Pancreas (tissue), 10 donors: ENCODE measurements around the gene RNF14. TPM values are rescaled to one million over a fixed set of nuclear protein-coding genes. Genes with fewer than 3 reads are reported as not detected.
A peak's percentile ranks its signal among the peaks of the same experiment; 100 is the strongest.

ENCODE experiments used
- ATAC-seq, 4 donors: fragments of 200-7000 bp; cut with Tn5 transposase; one replicate each; pipeline versions ENCODE4 v1.8.0 to v1.9.1; 2020; ENCODE audit warnings: mild to moderate bottlenecking in 4 of 4, moderate library complexity in 4 of 4
- DNase-seq, 6 donors: peaks; one replicate each; pipeline ENCODE4 v3.0.0-alpha.2; 2020
- FAIRE-seq: peaks from 2 replicates; lab custom pipeline; 2012; peaks lifted over from hg19 to GRCh38; lab: Jason Lieb, UNC
- H3K27ac ChIP-seq, 4 donors: fragments of 200-600 bp; sonication (generic); 1 replicate in 3 of 4; 2 replicates in 1 of 4; pipeline versions ENCODE4 v1.5.0 to v1.8.0; 2020
- H3K27me3 ChIP-seq, 4 donors: fragments of 200-600 bp; one replicate each; pipeline ENCODE4 v1.8.0; 2021
- H3K36me3 ChIP-seq, 3 donors: fragments of 200-600 bp; sonication (generic) in 1 of 3; one replicate each; pipeline versions ENCODE4 v1.5.0 to v1.8.0; 2020 to 2021
- H3K4me1 ChIP-seq, 3 donors: fragments of 200-600 bp; one replicate each; pipeline ENCODE4 v1.8.0; 2021
- H3K4me3 ChIP-seq, 4 donors: fragments of 200-600 bp; sonication (generic) in 2 of 4; one replicate each; pipeline versions ENCODE4 v1.5.0 to v1.8.0; 2020 to 2021
- H3K9me3 ChIP-seq, 4 donors: fragments of 200-600 bp; one replicate each; pipeline ENCODE4 v1.8.0; 2021
- WGBS, 2 donors: extraction: QIAGEN DNeasy Blood & Tissue Kit; methylation state at CpG; one replicate each; pipeline ENCODE4 v1.1.7; 2013; 5-methylcytosine and 5-hydroxymethylcytosine counted together
- intact Hi-C, 3 donors: fragments of 100-400 bp; cut with DNase I; formaldehyde crosslinking; loops; one replicate each; pipeline versions ENCODE4 v1.11.1 to v1.14.2; 2022
- polyA plus RNA-seq, 2 donors: library from polyadenylated mRNA; stranded (reverse); fragments of 200-250 nt; gene quantifications; one replicate each; pipeline ENCODE4 v1.2.3, GENCODE V29; 2013
- total RNA-seq, 6 donors: library from RNA; stranded (reverse); fragmentation: NEBNext Ultra II Directional in 4 of 6; extraction: Animal tissue kit (Norgen Biotek cat#: 25700) in 4 of 6; gene quantifications; one replicate each; pipeline versions ENCODE4 v1.2.1 to v1.2.4, GENCODE V29; 2021 to 2023
- TF ChIP-seq, protein P1 (sequence below), 4 donors: fragments of 200-600 bp; sonication (generic) in 3 of 4; IDR thresholded peaks; one replicate each; pipeline versions ENCODE4 v1.5.0 to v1.8.0; 2021; ENCODE audit warnings: antibody characterized with exemption in 4 of 4
- donor health status: healthy with polysubstance abuse.
- donor health status: DM: no; HTN: no; CAD: no; lungs with moderate emphysema.
- donor health status: DM: no; HTN: no; CAD: no.
- donor health status: control.
- donor health status: control.
- donor health status: Bipolar disorder and iron deficiency.
- donor health status: DM: yes; HTN: yes; CAD: no.
- donor health status: DM: no; HTN: no; CAD: no.
- donor health status: DM: no; HTN: no; CAD: no.
- donor health status: DM: yes; HTN: yes; CAD: no.

The RNF14 gene
- total and polyA plus RNA-seq, 8 donors = 7.8 to 30.4 (median 19.8) TPM

DNA sequence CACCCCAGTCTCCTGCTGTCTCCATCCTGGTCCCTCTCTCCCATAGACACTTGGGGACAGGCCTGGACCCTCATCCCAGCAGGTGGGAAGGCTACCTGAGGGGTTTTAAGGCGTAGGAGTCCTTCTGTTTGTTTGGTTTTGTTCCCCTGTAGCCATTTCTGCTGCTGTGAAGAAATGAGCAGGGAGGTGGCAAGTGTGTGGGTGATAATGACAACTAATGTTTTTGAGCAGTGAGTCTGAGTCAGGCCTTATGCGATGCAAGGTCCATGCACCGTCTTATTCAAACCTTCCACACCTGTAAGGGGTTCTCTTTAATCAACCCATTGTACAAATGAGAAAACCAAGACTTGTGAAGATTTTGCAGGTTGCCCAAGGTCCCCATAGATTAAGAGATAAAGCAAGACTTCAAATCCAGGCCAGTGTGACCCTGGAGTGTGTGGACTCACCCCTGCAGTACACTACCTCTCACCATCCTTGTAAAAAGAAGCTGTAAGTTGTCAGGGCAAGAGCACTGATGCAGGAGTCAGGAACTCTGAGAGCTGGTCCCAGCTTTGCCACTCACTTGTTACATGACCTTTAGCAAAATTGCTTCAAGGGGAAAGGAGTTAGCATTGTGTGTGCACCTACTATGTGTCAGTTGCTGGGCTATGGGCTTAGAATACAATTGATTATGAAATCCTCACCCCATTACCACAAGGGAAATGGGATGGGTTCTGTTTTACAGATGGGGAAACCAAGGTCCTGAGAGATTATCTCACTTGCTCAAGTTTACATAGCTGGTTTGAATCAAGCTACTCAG is 18.5 kb upstream of the RNF14 start:
- no peak for ATAC-seq
- intact Hi-C loops = loop anchor here in 1 of 3 donors (10.0 kb wide), 1 partner anchor 66 kb away; no protein-coding TSS in a partner anchor
- TF ChIP-seq, protein P1, sequence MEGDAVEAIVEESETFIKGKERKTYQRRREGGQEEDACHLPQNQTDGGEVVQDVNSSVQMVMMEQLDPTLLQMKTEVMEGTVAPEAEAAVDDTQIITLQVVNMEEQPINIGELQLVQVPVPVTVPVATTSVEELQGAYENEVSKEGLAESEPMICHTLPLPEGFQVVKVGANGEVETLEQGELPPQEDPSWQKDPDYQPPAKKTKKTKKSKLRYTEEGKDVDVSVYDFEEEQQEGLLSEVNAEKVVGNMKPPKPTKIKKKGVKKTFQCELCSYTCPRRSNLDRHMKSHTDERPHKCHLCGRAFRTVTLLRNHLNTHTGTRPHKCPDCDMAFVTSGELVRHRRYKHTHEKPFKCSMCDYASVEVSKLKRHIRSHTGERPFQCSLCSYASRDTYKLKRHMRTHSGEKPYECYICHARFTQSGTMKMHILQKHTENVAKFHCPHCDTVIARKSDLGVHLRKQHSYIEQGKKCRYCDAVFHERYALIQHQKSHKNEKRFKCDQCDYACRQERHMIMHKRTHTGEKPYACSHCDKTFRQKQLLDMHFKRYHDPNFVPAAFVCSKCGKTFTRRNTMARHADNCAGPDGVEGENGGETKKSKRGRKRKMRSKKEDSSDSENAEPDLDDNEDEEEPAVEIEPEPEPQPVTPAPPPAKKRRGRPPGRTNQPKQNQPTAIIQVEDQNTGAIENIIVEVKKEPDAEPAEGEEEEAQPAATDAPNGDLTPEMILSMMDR (IDR thresholded peaks at IDR 0.05) = no peak
- Histone ChIP-seq H3K4me1 (no peaks in the 10 kb centered on the region), H3K27ac (no peak overlapping the region), H3K9me3 (no peaks in the 10 kb centered on the region), H3K36me3 (no peaks in the 10 kb centered on the region), H3K4me3 (no peak overlapping the region), H3K27me3 (no peaks in the 10 kb centered on the region)
- DNase-seq = no peak
- 86 to 95% methylated on average over 3 of the region's 3 CpGs for WGBS, 2 donors
- FAIRE-seq = no peak

DNA sequence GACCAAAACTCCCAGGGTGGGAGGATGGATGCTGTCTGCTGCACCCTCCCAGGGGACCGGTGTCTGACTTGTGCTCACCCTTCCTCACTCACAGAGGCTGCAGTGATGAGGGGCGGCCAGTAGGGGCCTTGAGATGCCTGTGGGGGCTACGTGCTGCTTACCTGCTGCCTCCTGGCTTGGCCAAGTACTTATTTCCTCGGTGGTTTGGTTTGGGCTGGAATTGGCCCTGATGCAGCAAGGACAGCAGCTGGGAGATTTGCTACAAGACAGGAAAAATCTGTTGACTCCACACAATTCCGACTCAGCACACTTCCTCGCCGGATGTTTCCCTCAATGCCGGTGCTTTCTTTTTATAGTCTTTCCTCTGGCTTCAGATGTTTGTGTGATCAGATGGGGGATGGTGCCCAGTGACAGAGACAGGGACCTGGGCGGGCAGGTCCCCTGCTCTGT is 17.5 kb upstream of the RNF14 start:
- peak in 3 of 4 donors; percentile 17 to 41 (median 40) for ATAC-seq
- Histone ChIP-seq H3K4me1 (no peaks in the 10 kb centered on the region), H3K36me3 (no peaks in the 10 kb centered on the region), H3K27ac (no peak overlapping the region), H3K4me3 (no peak overlapping the region), H3K27me3 (no peaks in the 10 kb centered on the region), H3K9me3 (no peaks in the 10 kb centered on the region)
- no peak for FAIRE-seq
- TF ChIP-seq, protein P1 (IDR thresholded peaks at IDR 0.05) = no peak
- DNase-seq = no peak
- 53 to 55% methylated on average over 9 of the region's 9 CpGs for WGBS, 2 donors
- intact Hi-C loops = loop anchor here in 1 of 3 donors (10.0 kb wide), 1 partner anchor 67 kb away; no protein-coding TSS in a partner anchor

DNA sequence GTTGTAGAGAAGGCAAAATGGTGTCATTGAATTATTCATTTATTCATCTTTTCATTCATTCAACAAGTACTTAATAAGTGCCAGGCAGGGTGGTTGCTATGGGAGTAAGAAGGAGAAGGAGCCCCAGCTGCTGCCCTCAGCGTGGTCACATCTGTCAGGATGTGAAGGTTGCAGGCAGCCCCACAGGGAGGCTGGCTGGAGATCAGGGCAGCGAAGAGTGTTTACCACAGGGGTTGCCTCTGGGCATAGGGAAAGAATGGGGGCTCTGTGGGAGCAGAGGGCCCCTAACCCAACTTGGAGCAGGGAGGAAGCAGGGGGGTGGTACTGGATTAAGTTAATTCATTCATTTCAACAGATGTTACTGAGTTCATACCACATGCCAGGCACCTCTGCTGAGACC is 16.9 kb upstream of the RNF14 start:
- 75 to 83% methylated on average over 2 of the region's 2 CpGs for WGBS, 2 donors
- intact Hi-C loops = loop anchor here in 1 of 3 donors (10.0 kb wide), 1 partner anchor 67 kb away; no protein-coding TSS in a partner anchor
- no peaks in the 10 kb centered on the region for H3K4me1 ChIP-seq
- no peaks in the 10 kb centered on the region for H3K36me3 ChIP-seq
- no peak overlapping the region for H3K27ac ChIP-seq
- H3K9me3 ChIP-seq = no peaks in the 10 kb centered on the region
- TF ChIP-seq, protein P1 (IDR thresholded peaks at IDR 0.05) = no peak
- ATAC-seq = peak in 1 of 4 donors; percentile 36
- no peak overlapping the region for H3K4me3 ChIP-seq
- no peak for FAIRE-seq
- no peak for DNase-seq
- H3K27me3 ChIP-seq = no peaks in the 10 kb centered on the region

DNA sequence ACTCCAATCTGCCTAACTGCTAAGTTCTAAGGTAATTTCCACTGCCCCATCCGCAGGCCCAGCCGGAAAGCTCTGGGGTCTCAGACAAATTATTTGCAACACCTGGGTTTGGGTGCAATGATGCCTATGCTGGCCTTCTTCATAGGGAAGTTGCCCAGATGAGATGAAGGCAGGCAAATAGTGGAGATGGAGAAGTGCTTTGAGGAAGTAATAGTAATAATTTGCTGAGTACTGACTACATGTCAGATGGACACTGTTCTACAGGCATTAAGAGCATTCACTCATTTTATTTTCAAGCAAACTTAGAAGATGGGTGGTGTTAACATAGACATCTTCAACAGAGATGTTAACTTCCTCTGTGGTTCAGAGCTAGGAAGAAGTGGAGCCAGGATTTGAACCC is 14.7 kb upstream of the RNF14 start:
- Histone ChIP-seq H3K4me3 (no peak overlapping the region), H3K36me3 (no peaks in the 10 kb centered on the region), H3K9me3 (no peaks in the 10 kb centered on the region), H3K4me1 (no peaks in the 10 kb centered on the region), H3K27ac (no peak overlapping the region), H3K27me3 (no peaks in the 10 kb centered on the region)
- ATAC-seq = peak in 1 of 4 donors; percentile 51
- WGBS, 2 donors = 93 to 94% methylated on average over 2 of the region's 2 CpGs
- DNase-seq = no peak
- TF ChIP-seq, protein P1 (IDR thresholded peaks at IDR 0.05) = no peak
- FAIRE-seq = no peak
- intact Hi-C loops = loop anchor here in 1 of 3 donors (10.0 kb wide), 1 partner anchor 69 kb away; no protein-coding TSS in a partner anchor
